Measurements from ENCODE around the gene CLDN8.

CLDN8 gene

DNA sequence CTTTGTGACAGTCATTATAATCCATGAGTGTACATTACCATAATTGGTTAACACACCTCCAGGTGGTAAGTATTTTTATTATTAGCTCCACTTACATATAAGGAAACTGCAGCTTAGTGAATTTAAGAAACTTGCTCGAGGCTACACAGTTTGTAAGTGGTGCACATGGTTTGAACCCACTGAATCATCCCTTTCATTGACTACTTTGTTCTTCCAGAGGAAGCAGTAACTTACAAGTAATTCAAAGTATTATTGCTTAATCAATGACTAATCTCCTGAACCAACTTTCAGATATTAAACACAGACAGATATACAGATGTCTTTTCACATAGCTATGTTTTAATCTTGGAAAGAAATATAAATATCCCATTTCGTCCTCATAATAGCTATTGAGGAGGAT lies 18.7 kb upstream of the CLDN8 start:
- no peak overlapping the region for H3K27ac ChIP-seq (ENCODE audit: low read depth, low read length, severe bottlenecking)
- H3K4me3 ChIP-seq (ENCODE audit: extremely low read depth, insufficient read depth, low read length, poor library complexity, severe bottlenecking): no peak overlapping the region
- H3K36me3 ChIP-seq (ENCODE audit: control insufficient read depth, insufficient read depth, low read length): no peaks in the 10 kb centered on the region
- no peaks in the 10 kb centered on the region for H3K4me1 ChIP-seq (ENCODE audit: control insufficient read depth, insufficient read depth, low read length, poor library complexity, severe bottlenecking)
- no peaks in the 10 kb centered on the region for H3K9me3 ChIP-seq (ENCODE audit: control insufficient read depth, low read length)
- WGBS, 2 experiments (ENCODE audit: insufficient coverage in 2 of 2): no CpG with 5 or more reads among the region's 2 CpGs

DNA sequence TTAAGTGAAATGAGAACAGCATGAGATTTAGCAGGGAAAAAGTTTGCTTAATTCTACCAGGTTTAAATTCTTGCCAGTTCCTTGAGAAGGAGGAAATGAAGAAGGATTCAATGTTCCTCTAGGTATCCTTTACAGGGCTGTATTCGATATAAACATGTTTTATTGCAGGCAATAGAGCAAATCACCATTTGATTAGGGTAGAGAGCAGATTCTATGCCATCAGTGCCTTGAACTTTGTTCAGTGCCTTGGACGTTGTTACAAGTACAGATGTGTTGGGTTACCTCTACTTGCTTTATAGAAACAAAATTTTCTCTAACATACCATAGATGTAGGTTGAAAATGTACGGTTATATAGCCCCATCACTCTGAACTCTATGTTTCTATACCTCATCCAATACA lies 18.2 kb upstream of the CLDN8 start:
- no peaks in the 10 kb centered on the region for H3K36me3 ChIP-seq (ENCODE audit: control insufficient read depth, insufficient read depth, low read length)
- H3K4me3 ChIP-seq (ENCODE audit: extremely low read depth, insufficient read depth, low read length, poor library complexity, severe bottlenecking): no peak overlapping the region
- H3K9me3 ChIP-seq (ENCODE audit: control insufficient read depth, low read length): no peaks in the 10 kb centered on the region
- no peaks in the 10 kb centered on the region for H3K4me1 ChIP-seq (ENCODE audit: control insufficient read depth, insufficient read depth, low read length, poor library complexity, severe bottlenecking)
- WGBS, 2 experiments (ENCODE audit: insufficient coverage in 2 of 2): 83% methylated on average over 1 of the region's 3 CpGs; no CpG with 5 or more reads in 1 of the 2 experiments
- no peak overlapping the region for H3K27ac ChIP-seq (ENCODE audit: low read depth, low read length, severe bottlenecking)

DNA sequence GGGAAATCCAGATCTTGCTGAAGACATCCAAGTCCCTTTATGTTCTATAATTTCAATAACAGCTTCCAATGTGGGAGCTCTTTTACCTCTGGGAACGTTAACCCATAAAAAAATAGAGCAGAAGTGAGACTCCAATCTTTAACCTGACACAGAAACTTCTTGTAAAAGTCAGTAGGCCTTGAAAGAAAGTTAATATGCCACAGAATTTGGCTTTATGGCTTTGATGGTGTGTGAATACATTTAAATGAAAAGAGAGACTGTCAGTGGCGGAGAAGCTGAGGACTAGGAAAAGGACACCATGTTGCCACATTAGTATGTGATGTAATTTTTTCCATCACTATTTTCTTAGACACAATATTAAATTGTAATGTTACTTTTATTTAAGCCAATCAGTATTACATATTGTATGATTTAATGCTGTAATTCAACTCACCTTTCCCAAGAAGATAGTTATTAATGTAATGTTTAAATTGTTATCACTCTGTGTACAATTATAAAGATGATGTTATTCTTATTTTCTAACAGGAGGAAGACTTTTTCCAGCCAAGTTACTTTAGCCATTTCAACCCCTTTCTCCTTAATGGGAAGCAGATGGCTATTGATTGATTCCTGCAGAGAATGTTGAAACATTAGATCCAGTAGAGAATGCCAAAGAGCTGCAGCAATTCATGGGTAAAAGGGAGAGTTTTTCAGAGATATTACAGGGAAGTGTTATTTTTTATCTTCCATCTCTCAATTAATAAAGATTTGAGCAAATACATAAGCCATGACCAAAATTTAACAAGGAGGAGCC lies 17.5 kb upstream of the CLDN8 start:
- 83% methylated on average over 2 of the region's 2 CpGs; no CpG with 5 or more reads in 1 of the 2 experiments for WGBS, 2 experiments (ENCODE audit: insufficient coverage in 2 of 2)
- H3K9me3 ChIP-seq (ENCODE audit: control insufficient read depth, low read length): no peaks in the 10 kb centered on the region
- H3K4me1 ChIP-seq (ENCODE audit: control insufficient read depth, insufficient read depth, low read length, poor library complexity, severe bottlenecking): no peaks in the 10 kb centered on the region
- no peak overlapping the region for H3K4me3 ChIP-seq (ENCODE audit: extremely low read depth, insufficient read depth, low read length, poor library complexity, severe bottlenecking)
- no peaks in the 10 kb centered on the region for H3K36me3 ChIP-seq (ENCODE audit: control insufficient read depth, insufficient read depth, low read length)
- H3K27ac ChIP-seq (ENCODE audit: low read depth, low read length, severe bottlenecking): no peak overlapping the region

GRCh38 chr21:30232011-30232410 lies 16.1 kb upstream of the CLDN8 start:
- no CpG with 5 or more reads among the region's 1 CpG for WGBS, 2 experiments (ENCODE audit: insufficient coverage in 2 of 2)
- no peaks in the 10 kb centered on the region for H3K36me3 ChIP-seq (ENCODE audit: control insufficient read depth, insufficient read depth, low read length)
- H3K4me3 ChIP-seq (ENCODE audit: extremely low read depth, insufficient read depth, low read length, poor library complexity, severe bottlenecking): no peak overlapping the region
- H3K27ac ChIP-seq (ENCODE audit: low read depth, low read length, severe bottlenecking): no peak overlapping the region
- H3K9me3 ChIP-seq (ENCODE audit: control insufficient read depth, low read length): no peaks in the 10 kb centered on the region
- no peaks in the 10 kb centered on the region for H3K4me1 ChIP-seq (ENCODE audit: control insufficient read depth, insufficient read depth, low read length, poor library complexity, severe bottlenecking)

- WGBS, 2 experiments (ENCODE audit: insufficient coverage in 2 of 2): 66 to 86% methylated on average over 2 of the region's 3 CpGs
- H3K4me1 ChIP-seq (ENCODE audit: control insufficient read depth, insufficient read depth, low read length, poor library complexity, severe bottlenecking): no peaks in the 10 kb centered on the region
- no peak overlapping the region for H3K27ac ChIP-seq (ENCODE audit: low read depth, low read length, severe bottlenecking)
- no peaks in the 10 kb centered on the region for H3K36me3 ChIP-seq (ENCODE audit: control insufficient read depth, insufficient read depth, low read length)
- H3K4me3 ChIP-seq (ENCODE audit: extremely low read depth, insufficient read depth, low read length, poor library complexity, severe bottlenecking): no peak overlapping the region
- no peaks in the 10 kb centered on the region for H3K9me3 ChIP-seq (ENCODE audit: control insufficient read depth, low read length)
Observed at GRCh38 chr21:30227633-30228404, 11.9 kb upstream of the CLDN8 start.

DNA sequence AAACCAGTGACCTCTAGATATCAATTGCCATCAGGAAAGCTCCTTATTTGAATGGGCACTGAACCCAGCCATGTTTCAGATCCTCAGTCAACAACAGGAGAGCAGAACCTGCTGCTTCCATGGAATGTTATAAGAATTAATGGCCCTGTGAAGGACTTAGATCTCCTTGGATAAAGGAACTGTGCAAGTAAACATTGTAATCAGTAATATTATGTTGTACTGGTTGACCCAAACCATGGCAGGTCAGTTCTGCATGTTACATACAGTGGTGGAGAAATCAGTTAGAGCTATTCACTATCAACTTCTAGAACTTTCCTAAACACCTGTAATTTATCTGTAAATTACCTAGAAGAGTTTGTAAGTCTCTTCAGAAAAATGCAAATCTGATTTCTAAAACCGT lies 11.2 kb upstream of the CLDN8 start:
- H3K27ac ChIP-seq (ENCODE audit: low read depth, low read length, severe bottlenecking): no peak overlapping the region
- no peaks in the 10 kb centered on the region for H3K36me3 ChIP-seq (ENCODE audit: control insufficient read depth, insufficient read depth, low read length)

GRCh38 chr21:30223596-30223995 lies 7.7 kb upstream of the CLDN8 start:
- WGBS, 2 experiments (ENCODE audit: insufficient coverage in 2 of 2): 100% methylated on average over 1 of the region's 2 CpGs; no CpG with 5 or more reads in 1 of the 2 experiments
- H3K4me1 ChIP-seq (ENCODE audit: control insufficient read depth, insufficient read depth, low read length, poor library complexity, severe bottlenecking): no peaks in the 10 kb centered on the region
- no peaks in the 10 kb centered on the region for H3K9me3 ChIP-seq (ENCODE audit: control insufficient read depth, low read length)
- H3K36me3 ChIP-seq (ENCODE audit: control insufficient read depth, insufficient read depth, low read length): no peaks in the 10 kb centered on the region
- H3K4me3 ChIP-seq (ENCODE audit: extremely low read depth, insufficient read depth, low read length, poor library complexity, severe bottlenecking): no peak overlapping the region
- no peak overlapping the region for H3K27ac ChIP-seq (ENCODE audit: low read depth, low read length, severe bottlenecking)

More for the DNA sequence above, 11.2 kb upstream of the CLDN8 start:
- Histone ChIP-seq H3K9me3 (ENCODE audit: control insufficient read depth, low read length) (no peaks in the 10 kb centered on the region), H3K4me1 (ENCODE audit: control insufficient read depth, insufficient read depth, low read length, poor library complexity, severe bottlenecking) (no peaks in the 10 kb centered on the region), H3K4me3 (ENCODE audit: extremely low read depth, insufficient read depth, low read length, poor library complexity, severe bottlenecking) (no peak overlapping the region)
- WGBS, 2 experiments (ENCODE audit: insufficient coverage in 2 of 2): no CpG with 5 or more reads among the region's 1 CpG

DNA sequence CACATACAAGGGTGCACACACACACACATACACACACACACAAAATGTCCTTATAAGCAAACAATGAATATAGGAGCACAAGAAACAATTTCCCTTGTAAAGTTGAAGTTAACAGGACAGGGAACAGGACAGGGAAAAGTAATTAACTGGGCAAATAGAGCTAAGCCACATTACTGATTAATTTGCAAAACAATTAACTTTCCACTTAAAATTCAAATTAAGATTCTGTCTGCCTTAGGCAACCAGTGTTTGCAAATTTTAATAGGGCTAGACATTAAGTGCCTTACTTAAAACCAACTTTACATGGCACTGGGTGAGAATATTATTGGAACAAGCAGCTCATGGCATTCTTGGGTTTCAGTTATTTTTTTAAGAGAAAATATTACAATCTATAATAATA lies 6.8 kb upstream of the CLDN8 start:
- H3K4me1 ChIP-seq (ENCODE audit: control insufficient read depth, insufficient read depth, low read length, poor library complexity, severe bottlenecking): no peaks in the 10 kb centered on the region
- H3K36me3 ChIP-seq (ENCODE audit: control insufficient read depth, insufficient read depth, low read length): no peaks in the 10 kb centered on the region
- no peak overlapping the region for H3K4me3 ChIP-seq (ENCODE audit: extremely low read depth, insufficient read depth, low read length, poor library complexity, severe bottlenecking)
- no peak overlapping the region for H3K27ac ChIP-seq (ENCODE audit: low read depth, low read length, severe bottlenecking)
- H3K9me3 ChIP-seq (ENCODE audit: control insufficient read depth, low read length): no peaks in the 10 kb centered on the region

GRCh38 chr21:30211071-30211470 lies 4.8 kb downstream of the CLDN8 start:
- Histone ChIP-seq H3K4me3 (ENCODE audit: extremely low read depth, insufficient read depth, low read length, poor library complexity, severe bottlenecking) (no peak overlapping the region), H3K27ac (ENCODE audit: low read depth, low read length, severe bottlenecking) (no peak overlapping the region), H3K9me3 (ENCODE audit: control insufficient read depth, low read length) (no peaks in the 10 kb centered on the region), H3K4me1 (ENCODE audit: control insufficient read depth, insufficient read depth, low read length, poor library complexity, severe bottlenecking) (no peaks in the 10 kb centered on the region), H3K36me3 (ENCODE audit: control insufficient read depth, insufficient read depth, low read length) (no peaks in the 10 kb centered on the region)
- no CpG with 5 or more reads among the region's 1 CpG for WGBS, 2 experiments (ENCODE audit: insufficient coverage in 2 of 2)

- Histone ChIP-seq H3K4me1 (ENCODE audit: control insufficient read depth, insufficient read depth, low read length, poor library complexity, severe bottlenecking) (no peaks in the 10 kb centered on the region), H3K9me3 (ENCODE audit: control insufficient read depth, low read length) (no peaks in the 10 kb centered on the region), H3K27ac (ENCODE audit: low read depth, low read length, severe bottlenecking) (no peak overlapping the region), H3K4me3 (ENCODE audit: extremely low read depth, insufficient read depth, low read length, poor library complexity, severe bottlenecking) (no peak overlapping the region), H3K36me3 (ENCODE audit: control insufficient read depth, insufficient read depth, low read length) (no peaks in the 10 kb centered on the region)
- WGBS, 2 experiments (ENCODE audit: insufficient coverage in 2 of 2): 61 to 63% methylated on average over 5 of the region's 5 CpGs
Observed at GRCh38 chr21:30209601-30210000, 6.3 kb downstream of the CLDN8 start.

- Histone ChIP-seq H3K36me3 (ENCODE audit: control insufficient read depth, insufficient read depth, low read length) (no peaks in the 10 kb centered on the region), H3K4me3 (ENCODE audit: extremely low read depth, insufficient read depth, low read length, poor library complexity, severe bottlenecking) (no peak overlapping the region), H3K4me1 (ENCODE audit: control insufficient read depth, insufficient read depth, low read length, poor library complexity, severe bottlenecking) (no peaks in the 10 kb centered on the region), H3K27ac (ENCODE audit: low read depth, low read length, severe bottlenecking) (no peak overlapping the region), H3K9me3 (ENCODE audit: control insufficient read depth, low read length) (no peaks in the 10 kb centered on the region)
- no CpG with 5 or more reads among the region's 1 CpG for WGBS, 2 experiments (ENCODE audit: insufficient coverage in 2 of 2)
Observed at GRCh38 chr21:30207252-30207579, 8.7 kb downstream of the CLDN8 start.
